KMS-11 (cell line): ENCODE measurements around the gene TRAF3IP1.

ENCODE experiments used
- H2AFZ ChIP-seq: fragments of 200-600 bp; sonication (generic); 2 replicates; pipeline ENCODE4 v1.6.1; 2016; ENCODE audit warnings: antibody characterized with exemption, mixed run types, low read depth
- H3K27ac ChIP-seq: fragments of 200-600 bp; sonication (generic); 2 replicates; pipeline ENCODE4 v1.6.1; 2016; ENCODE audit warnings: mild to moderate bottlenecking, mixed run types
- H3K27me3 ChIP-seq: fragments of 200-600 bp; sonication (generic); 2 replicates; pipeline ENCODE4 v1.6.1; 2017; ENCODE audit warnings: mild to moderate bottlenecking, low read depth, mixed run types, moderate library complexity; ENCODE audit not compliant: insufficient read depth
- H3K36me3 ChIP-seq: fragments of 200-600 bp; sonication (generic); 2 replicates; pipeline ENCODE4 v1.6.1; 2017; ENCODE audit warnings: mild to moderate bottlenecking, mixed run types; ENCODE audit not compliant: insufficient read depth
- H3K4me1 ChIP-seq: fragments of 200-600 bp; sonication (generic); 2 replicates; pipeline ENCODE4 v1.6.1; 2016; ENCODE audit warnings: mild to moderate bottlenecking, low read depth, mixed run types; ENCODE audit not compliant: poor library complexity, severe bottlenecking
- H3K4me2 ChIP-seq: fragments of 200-600 bp; sonication (generic); 2 replicates; pipeline ENCODE4 v1.7.0; 2016; ENCODE audit warnings: mild to moderate bottlenecking, mixed run types
- H3K4me3 ChIP-seq: fragments of 200-600 bp; sonication (generic); IDR thresholded peaks from 2 replicates; pipeline ENCODE4 v1.6.1; 2017; ENCODE audit warnings: low read depth, low read length, mixed read lengths; ENCODE audit not compliant: insufficient read depth
- H3K79me2 ChIP-seq: fragments of 200-600 bp; sonication (generic); 2 replicates; pipeline ENCODE4 v1.6.1; 2016; ENCODE audit warnings: low read depth, mixed run types; ENCODE audit not compliant: insufficient read depth
- H3K9ac ChIP-seq: fragments of 200-600 bp; sonication (generic); 2 replicates; pipeline ENCODE4 v1.6.1; 2016; ENCODE audit warnings: mild to moderate bottlenecking, mixed run types
- H4K20me1 ChIP-seq: fragments of 200-600 bp; sonication (generic); 2 replicates; pipeline ENCODE4 v1.6.1; 2016; ENCODE audit warnings: mild to moderate bottlenecking, mixed run types; ENCODE audit not compliant: insufficient read depth
- TF ChIP-seq, protein P1 (sequence below): fragments of 200-600 bp; sonication (generic); conservative IDR thresholded peaks from 2 replicates; pipeline ENCODE4 v1.6.1; 2017; ENCODE audit warnings: low read depth, mild to moderate bottlenecking, antibody characterized with exemption, low read length, moderate library complexity, mixed read lengths

TRAF3IP1 gene

DNA sequence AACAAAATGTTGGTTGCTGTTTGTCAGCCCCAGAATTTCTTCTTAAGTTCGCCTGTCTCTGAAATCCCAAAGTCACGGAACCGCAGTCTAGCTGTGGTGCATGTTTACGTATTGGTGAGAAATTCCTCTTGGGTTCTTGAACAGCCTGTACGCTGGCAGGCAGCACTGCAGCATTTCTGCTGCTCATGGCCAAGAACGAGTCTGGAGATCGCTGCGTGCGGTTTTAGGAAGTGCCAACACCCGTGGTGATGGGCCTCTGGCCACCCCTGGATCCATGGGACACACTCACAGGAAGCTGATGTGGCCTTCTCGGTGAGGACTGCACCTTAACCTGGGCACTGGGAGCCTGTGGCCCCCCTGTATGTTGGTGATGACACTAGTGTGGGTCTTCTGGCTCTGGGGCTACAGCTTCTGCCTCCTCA lies 130.1 kb downstream of the TRAF3IP1 start:
- Histone ChIP-seq H3K4me2 (no peak overlapping the region), H3K9ac (no peak overlapping the region), H3K27me3 (no peaks in the 10 kb centered on the region), H3K36me3 (no peaks in the 10 kb centered on the region), H2AFZ (no peak overlapping the region), H4K20me1 (no peaks in the 10 kb centered on the region), H3K79me2 (no peaks in the 10 kb centered on the region), H3K4me3 (no peak overlapping the region), H3K4me1 (no peaks in the 10 kb centered on the region), H3K27ac (no peak overlapping the region)
- TF ChIP-seq, protein P1, sequence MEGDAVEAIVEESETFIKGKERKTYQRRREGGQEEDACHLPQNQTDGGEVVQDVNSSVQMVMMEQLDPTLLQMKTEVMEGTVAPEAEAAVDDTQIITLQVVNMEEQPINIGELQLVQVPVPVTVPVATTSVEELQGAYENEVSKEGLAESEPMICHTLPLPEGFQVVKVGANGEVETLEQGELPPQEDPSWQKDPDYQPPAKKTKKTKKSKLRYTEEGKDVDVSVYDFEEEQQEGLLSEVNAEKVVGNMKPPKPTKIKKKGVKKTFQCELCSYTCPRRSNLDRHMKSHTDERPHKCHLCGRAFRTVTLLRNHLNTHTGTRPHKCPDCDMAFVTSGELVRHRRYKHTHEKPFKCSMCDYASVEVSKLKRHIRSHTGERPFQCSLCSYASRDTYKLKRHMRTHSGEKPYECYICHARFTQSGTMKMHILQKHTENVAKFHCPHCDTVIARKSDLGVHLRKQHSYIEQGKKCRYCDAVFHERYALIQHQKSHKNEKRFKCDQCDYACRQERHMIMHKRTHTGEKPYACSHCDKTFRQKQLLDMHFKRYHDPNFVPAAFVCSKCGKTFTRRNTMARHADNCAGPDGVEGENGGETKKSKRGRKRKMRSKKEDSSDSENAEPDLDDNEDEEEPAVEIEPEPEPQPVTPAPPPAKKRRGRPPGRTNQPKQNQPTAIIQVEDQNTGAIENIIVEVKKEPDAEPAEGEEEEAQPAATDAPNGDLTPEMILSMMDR = no peak
